GM19468 (cell line): ENCODE data around the gene NACC2.
"Not testable (repeated sequence)": the region's sequence is repeated elsewhere in the genome, so short reads cannot be mapped to it uniquely, and the experiment has no call there.

ENCODE experiments used
- ATAC-seq: cut with Tn5 transposase; IDR thresholded peaks from one replicate; pipeline ENCODE4 v1.9.1; 2021; ENCODE audit warnings: mild to moderate bottlenecking, moderate library complexity, moderate number of reproducible peaks; ENCODE audit not compliant: unreplicated experiment; ENCODE audit errors: extremely low read depth

Gene NACC2

GRCh38 chr9:136026943-136027289 is 68.2 kb downstream of the NACC2 start:
- not testable (repeated sequence) for ATAC-seq

GRCh38 chr9:136026266-136026942 is 68.7 kb downstream of the NACC2 start:
- no peak for ATAC-seq

GRCh38 chr9:136025481-136025880 is 69.6 kb downstream of the NACC2 start:
- no peak for ATAC-seq

DNA sequence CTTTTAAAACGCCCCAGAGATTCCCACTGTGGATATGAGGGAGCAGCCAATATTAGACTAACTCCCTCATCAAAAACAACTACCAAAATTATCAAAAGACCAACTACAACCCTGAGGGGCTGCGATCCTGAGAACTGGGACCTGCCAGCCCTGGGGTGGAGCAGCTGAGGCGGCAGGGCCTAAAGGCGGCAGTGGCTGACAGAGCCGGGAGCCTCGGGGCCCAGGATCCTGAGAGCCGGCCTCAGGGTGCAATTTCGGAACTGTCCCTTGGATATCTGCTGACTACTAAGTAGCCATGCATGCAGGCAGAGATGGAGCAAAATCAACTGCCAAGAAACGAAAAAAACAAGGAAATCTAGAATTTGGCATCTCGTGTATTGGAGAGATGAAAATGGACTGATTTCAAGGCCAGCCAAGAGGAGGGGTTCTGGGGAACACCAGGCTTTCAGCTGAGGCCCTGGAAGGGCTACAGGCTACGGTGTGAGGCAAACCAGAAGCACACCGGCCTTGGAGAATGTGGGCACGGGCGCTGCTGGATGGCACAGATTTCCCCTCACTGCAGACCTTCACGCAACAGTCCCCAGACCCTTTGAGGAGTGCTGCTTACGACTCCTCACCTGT is 70.3 kb downstream of the NACC2 start:
- ATAC-seq, result no peak

DNA sequence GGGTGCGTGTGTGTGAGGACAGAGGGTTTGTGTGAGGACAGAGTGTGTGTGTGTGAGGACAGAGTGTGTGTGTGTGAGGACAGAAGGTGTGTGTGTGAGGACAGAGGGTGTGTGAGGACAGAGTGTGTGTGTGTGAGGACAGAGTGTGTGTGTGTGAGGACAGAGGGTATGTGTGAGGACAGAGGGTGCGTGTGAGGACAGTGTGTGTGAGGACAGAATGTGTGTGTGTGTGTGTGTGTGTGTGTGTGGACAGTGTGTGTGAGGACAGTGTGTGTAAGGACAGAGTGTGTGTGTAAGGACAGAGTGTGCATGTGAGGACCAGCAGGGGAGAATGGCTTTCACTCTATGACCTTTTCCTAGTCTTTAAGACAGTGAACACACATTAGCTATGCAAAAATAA is 70.8 kb downstream of the NACC2 start:
- ATAC-seq, result no peak

GRCh38 chr9:136023410-136024225 is 71.5 kb downstream of the NACC2 start:
- no peak for ATAC-seq

GRCh38 chr9:136022731-136023409 is 72.2 kb downstream of the NACC2 start:
- no peak for ATAC-seq

DNA sequence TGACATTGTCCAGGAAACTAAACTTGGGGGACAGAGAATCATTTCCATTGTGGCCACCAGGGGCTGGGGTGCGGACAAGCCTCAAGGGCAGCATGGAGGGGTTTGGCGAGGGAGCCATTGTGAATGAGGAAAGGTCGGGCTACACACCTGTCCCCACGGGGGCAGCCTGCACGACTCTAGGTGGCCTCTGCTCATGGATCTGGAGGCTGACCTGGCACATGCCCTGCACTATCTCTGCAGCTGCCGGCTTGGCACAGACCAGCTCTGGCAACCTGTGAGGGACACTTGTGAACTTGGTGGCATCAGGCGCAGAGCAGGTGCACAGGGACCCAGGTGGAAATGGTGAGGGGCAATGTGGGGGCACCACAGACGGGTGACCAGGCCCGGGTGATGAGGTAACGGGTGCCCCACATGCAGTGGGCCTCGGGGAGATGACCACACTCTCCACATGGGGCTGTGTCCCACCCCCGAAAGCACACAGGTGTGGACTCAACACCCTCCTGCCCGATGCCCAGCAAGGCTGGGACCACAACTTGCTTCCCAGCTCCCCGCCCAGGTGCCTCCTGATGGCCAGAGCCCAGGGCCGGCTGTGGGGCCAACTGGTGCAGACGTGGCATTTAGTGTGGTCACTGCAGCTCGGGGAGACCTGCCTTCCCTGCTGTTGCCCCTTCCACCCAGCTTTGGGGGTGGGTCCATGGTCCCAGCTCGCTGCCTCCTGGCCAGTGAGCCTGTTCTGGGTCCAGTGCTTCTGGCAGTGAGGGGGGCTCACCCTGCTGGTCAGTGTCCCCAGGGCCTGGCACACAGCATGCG is 73.0 kb downstream of the NACC2 start:
- ATAC-seq, result no peak

- no peak for ATAC-seq
Observed at GRCh38 chr9:136021171-136021871, 73.8 kb downstream of the NACC2 start.

- ATAC-seq, result no peak
Observed at GRCh38 chr9:136020671-136021070, 74.4 kb downstream of the NACC2 start.

GRCh38 chr9:136020206-136020605 is 74.9 kb downstream of the NACC2 start:
- ATAC-seq, result no peak

- ATAC-seq, result no peak
Observed at GRCh38 chr9:136019681-136020060, 75.4 kb downstream of the NACC2 start.

DNA sequence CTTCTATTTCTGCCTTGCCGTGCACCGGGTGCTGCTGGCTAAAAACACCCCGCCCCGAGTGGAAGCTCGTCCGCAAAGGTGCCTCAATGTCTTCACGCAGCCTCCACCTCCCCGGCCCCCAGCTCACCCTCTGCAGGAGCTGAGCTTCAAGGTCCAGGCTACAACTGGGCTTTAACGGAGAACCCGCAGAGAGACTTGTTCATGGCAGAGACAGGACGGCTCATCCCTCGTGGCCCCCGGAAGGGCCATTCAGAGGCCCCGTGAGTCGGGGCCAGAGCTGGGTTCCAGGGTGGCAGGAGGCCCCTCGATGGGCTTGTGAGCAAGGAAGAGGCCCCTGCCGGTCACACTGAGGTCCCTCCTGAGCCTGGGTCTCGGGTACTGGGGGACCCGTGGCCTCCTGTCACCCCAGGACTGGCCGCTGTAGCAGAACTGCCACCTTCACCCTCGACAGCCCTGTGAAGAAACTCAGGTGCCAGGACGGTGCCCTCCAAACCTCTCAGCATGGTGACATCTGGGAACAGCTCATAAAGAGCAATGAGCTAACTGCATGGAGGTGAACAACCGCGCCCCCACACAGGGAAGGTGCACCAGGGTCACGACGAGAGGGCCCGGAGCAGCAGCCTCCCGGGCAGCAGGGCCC is 75.9 kb downstream of the NACC2 start:
- no peak for ATAC-seq

DNA sequence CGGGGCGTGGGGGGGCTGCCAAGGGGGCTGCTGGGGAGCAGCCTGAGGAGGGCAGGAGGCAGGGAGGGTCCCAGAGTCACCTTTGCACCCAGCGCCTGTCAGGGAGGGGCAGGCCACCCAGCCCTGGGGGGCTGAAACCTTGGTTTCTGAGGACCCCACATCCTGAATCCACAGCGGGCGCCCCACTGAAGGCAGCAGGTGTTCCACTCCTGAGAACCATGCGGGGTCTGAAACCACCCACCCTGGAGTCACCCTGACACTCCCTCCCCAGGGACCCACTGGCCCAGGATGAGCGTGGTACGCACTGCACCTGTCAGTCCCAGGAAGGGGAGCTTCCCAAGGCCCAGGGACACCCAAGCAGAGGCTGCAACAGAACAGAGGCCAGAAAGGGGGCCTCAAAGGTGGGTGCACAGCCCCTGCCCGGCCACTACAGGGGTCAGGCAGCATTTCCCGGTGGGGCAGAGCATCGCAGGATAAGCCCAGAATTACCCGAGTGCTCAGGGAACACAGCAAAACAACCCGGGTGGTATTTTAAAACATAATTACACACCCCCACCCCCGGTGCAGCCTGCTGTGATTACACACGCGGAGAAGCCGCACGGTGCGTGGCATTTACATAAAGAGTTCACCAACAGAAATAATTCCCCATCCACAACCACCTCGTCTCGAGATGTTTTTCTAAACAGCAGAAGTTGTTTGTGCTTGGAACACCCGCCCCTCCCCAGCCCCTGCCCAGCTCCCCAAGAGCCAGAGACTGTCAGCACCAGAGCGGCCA is 76.6 kb downstream of the NACC2 start:
- ATAC-seq, result no peak

DNA sequence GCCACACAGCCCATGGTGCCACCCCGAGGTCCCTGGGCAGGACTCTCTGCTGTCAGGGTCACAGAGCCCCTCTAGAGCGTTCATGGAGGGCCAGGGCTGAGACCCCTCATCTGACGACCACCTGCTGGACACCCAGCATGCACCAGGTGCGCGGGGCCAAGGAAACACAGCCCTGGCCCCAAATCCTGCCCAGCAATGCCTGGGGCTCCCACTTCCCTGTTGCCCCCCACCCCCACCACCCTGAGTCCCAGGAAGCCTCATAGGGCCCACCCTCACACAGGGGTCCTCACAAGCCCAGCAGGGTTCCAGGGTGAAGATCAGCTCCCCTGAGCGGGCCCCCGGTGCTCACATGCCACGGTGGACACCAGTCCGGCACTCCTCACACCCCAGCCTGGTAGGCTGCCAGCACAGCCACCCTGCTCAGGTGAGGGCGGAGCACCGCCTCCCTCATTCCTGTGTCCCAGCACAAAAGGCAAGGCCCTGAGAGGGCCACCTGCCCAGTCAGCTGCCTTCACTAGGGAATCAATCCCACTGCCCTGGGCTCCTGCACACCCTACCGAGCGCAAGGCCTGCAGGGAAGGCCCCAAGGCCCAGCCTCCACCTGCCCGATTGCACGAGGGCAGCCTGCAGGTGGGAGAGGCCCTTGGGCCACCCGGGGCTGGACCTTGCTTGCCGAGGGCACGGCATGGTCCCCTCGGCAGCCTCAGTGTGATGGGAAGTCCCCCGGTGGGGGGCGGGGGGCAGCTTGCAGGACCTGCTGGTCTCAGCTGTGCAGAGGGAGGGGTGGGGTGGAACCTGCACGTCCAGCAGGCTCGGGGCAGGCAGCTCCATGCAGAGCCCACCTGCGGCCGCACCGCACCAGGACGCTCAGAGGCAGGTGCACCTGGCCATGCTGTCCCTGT is 77.5 kb downstream of the NACC2 start:
- no peak for ATAC-seq

GRCh38 chr9:136016572-136017288 is 78.4 kb downstream of the NACC2 start:
- no peak for ATAC-seq
